GM21619 (cell line): ENCODE results near the gene RHOC.

ENCODE experiments used
- ATAC-seq: cut with Tn5 transposase; IDR thresholded peaks from one replicate; pipeline ENCODE4 v1.9.1; 2021; ENCODE audit not compliant: unreplicated experiment

RHOC gene

DNA sequence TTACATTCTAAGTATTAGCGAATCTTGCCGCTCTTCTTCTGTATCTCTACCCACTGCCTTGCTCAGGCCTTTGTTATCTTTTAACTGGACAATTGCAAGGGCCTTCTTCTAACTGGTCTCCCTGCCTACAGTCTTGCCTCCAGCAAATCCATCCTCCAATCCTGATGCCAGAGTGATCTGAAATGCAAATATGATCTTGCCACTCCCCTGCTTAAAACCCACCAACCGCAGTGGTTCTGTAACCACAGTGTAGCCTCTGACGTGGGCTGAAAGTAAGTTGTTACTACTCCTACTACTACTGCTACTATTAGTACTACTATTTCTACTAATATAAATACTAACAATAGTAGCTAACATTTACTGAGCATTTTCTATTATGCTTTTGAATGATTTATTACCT is 20.1 kb downstream of the RHOC start:
- no peak for ATAC-seq

DNA sequence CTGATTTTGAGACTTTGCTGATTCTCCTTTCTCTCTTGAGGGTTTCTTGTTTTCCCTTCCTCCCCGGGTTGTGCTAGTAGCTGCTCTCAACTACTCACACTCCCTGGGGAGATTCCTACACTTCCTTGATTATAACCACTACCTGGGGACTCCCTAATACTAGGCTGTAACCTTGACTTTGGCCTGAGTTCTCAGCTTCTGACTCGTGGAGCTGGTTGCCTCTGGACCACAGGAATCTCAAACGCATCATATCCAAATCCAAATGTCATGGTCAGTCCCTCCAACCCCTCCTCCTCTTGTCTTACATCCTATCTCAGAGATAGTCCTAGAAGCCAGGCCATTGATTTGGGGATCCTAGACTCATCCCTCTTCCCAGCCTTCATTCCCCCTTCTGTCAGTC is 20.5 kb downstream of the RHOC start:
- no peak for ATAC-seq

DNA sequence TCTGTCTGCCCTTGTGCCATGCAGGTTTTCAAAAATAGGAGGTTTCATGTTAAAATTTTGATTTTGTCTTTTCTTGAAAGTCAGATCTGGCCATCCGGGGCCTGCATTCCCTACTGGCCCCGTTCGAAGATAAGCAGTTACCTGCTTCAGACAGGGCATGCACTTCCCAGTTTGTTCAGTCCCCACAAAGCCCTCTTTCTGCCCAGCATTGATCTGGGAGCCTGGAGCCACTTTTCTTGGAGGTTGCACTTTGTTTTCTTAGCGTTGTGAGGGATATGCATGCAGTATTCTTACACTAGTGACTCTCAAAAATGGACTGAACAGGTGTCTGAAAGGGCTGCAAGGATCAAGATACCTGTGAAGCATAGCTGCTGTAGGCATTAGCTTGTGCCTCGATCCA is 21.0 kb downstream of the RHOC start:
- no peak for ATAC-seq

DNA sequence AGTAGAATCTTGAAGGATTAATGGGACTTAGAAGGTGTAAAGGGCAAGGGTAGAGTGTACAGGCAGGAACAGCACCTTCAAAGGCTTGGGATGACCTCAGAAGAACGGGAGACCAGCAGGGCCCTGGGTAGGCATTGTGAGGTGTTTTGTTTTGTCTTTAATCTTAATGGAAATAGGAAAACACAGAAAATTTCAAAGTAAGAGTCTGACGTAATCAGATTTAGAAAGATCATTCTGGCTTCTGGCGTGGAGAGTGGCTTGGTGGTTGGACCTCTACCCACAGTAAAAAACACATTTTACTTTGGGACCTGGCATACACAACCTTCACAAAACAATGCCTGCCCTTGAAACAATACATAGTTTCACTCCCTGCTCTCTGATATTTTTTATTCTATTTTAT is 28.3 kb downstream of the RHOC start:
- no peak for ATAC-seq

DNA sequence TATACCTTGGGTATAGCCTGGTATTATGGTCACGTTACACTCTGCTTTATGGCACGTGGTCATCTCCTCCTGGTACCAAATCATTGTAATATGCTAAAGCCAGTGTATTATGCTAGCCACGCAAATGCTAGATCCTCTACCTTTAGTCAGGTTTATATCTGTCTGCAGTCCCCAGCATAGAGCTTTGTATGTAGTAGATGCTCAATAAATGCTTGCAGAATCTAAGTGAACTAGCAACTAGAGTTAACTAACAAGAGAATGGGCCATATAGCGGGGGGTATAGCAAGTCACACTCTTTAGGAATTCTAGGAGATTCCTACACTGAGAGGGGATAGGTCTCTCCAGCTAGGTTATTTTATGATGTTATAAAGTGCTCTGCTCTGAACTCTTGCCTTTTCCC is 29.4 kb downstream of the RHOC start:
- ATAC-seq, result no peak

DNA sequence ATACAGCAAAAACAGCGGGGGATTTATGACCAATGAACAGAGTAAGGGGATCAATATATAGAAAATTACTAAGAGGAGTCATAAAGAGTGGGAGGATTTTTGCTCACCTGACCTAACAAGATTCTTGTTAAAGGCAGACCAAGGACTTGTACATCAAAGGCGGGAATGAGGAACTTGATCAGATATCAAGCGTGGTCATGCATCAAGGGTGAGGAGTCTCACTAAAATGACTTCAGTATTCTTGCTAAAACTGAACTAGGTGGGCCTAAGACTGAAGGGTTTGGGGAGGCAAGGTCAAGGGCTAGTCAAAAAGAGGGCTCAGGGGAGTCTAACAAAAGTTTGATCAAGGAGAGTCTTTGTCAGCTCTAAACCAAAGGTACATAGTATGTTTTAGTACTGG is 30.4 kb downstream of the RHOC start:
- ATAC-seq, result no peak

DNA sequence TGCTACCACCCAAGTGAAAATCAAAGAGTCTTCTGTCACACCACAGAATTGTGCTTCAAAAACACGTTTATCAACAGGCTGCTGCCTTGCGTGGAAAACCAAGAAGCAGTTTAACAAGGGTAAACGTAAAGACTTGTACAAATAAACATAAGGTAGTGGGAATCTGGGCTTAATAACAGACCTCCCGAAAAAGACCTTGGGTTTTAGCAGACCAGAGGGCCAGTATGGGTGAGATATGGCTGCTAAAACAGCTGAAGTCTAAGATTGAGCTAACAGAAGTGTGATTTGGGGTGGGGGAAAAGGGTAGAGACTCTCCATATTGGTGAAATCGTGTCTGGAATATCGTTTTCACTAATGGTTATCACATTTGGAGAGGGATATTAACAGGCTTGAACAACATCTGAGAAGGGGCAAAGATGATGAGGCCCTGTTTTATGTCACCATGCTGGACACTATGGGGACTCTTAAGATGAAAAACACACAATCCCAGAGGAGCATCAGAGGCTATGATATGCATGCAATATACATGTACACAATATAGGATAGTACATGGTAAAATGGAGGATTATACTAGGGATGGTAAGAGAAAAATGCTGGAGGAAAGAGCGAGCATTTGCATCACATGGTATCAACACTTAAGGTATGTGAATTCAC is 31.1 kb downstream of the RHOC start:
- no peak for ATAC-seq

DNA sequence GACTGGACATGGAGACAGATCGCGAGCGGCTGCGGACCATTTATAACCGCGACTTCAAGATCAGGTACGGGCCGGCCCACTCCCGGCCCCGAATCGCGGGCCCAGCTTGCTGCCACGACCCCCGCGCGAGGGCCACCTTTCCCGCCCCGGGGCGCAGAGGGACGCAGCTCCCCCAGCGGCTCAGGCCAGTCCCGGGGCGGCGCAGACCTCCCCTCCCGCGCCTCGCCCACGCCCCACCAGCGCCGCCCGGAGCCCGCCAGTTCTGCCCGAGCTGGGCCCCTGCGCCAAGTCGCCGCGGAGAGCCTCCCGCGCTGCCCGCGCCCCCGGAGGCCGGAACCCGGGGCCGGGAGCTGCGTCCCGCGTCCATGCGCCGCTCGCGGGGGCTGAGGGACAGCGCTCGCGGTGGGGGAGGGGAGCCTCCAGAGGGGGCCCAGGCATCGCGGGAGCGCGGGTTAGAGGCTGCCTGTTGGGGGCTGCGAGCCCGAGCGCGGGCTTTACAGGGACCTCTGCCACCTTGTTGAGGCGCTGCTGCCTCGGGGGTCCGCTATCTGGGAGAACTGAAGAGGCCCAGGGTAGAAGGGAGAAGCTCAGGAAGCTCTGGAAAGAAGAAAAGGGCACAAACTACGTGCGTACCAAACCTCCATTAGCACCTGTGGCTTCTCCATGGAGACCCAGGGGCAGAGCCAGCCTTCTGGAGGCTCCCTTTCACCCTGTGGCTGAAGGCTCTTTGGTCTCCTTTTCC is 31.8 kb downstream of the RHOC start:
- ATAC-seq, result peak; percentile 41

DNA sequence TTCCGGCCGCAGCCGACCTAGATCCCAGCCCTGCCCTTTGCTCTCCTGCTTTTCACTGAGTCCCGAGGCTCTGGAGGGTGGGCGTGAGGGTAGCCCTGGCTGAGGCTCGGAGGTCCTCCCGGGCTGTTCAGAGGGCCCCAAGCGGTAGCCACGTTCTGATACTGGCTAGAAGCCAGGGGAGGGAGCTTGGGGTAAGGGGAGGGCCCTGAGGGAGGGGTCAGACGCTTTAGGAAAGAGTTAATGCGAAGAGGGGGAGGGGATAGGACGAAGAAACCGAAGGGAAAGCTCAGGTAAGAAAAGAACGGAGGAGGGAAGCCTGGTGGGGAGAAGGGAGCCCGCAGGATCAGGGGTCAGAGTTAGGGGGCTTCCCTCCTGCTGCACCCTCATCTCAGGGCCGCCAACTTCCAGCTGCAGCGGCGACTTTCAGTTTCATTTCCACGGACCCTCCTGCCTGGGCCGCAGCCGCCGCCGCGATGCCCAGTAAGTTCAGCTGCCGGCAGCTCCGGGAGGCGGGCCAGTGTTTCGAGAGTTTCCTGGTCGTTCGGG is 32.4 kb downstream of the RHOC start, which contains the start of gene MOV10:
MOV10 (plus strand) TSS at position 220 of the 546 bp plus-strand sequence; CDS start at position 474, 254 bp downstream.
- ATAC-seq, result peak; percentile 59

DNA sequence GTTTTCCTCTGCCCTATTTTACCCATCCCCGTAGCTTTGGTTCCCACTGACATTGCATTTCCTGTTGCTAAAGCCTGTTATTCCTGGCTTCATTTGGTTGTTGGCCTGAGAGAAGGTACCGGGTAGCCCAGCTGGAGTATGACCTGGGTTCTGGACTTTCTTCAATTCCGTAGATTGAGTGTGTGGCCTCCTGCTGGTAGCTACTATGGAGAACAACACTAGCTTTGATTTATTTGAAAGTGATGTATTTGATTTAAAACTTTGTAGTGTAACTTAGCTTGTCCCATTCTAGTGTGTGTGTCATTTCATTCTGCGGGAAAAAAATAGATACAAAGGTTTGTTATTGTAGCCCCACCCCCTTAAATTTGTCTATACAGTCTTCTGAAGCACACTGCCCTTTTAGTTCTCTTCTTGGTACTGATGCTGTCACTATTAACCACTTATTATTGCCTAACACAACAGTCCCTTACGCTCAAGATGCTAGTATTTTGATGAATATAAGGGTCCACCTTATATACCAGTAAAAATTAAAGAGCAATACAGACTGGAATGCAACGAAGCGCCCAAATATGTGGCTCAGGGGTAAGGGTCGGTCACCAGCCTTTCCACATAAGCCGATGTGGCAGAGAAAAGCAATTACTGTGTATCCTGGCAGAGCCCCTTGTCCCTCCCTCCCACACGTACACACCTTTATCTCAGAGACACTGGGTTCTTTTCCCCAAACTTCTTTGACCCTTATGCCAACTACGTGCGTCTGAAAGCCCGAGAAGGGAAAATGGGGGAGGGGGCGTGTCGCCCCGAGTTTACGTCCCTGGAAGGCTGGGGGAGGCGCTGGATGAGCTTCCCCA is 33.1 kb downstream of the RHOC start:
- no peak for ATAC-seq

DNA sequence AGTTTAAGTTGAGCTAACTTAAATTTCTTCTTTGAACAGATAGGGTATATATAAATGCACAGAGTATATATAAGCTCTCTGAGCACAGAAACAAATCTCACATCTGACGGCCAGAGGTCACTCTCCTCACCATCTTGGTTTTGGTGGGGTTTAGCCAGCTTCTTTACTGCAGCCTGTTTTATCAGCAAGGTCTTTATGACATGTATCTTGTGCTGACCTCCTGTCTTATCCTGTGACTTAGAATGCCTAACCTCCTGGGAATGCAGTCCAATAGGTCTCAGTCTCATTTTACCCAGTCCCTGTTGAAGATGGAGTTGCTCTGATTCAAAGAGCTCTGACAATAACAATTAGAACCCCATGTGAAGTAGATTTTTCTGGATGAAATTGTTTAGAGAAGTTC is 34.1 kb downstream of the RHOC start:
- no peak for ATAC-seq

DNA sequence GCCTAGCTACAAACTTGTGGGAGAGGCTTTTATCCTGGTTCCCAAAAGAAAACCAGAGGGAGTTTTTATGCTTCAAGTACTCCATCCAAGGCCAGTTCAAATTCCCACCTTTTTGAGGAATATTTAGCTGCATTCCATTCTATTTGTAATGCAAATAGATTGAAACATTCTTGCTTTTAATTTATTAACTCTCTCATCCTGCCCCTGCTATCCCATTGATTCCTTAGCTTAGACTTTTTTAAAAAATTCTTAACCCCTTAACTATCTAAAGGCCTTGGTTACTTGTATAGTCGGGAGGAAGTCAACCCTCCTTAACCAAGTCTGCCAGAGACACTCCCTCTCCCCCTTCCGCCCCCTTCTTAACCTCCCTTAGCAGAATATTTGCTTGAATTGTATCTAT is 34.9 kb downstream of the RHOC start:
- ATAC-seq, result no peak

DNA sequence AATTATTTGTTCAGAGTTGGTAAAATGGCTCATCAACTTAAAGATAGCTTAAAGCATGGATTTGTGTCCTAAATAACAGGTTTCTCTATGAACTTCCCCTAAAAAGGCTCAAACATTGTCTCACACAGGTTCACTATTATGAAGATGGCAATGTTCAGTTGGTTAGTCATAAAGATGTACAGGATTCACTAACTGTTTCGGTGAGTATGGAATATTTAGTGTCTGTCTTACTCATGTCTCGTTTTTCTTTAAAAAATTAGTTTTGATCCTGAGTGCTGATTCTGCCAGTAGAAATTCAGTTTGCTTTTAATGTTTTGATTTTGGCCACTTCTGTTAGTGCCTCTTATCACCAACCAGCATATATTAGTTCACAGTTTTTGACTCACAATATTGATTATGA is 40.0 kb downstream of the RHOC start:
- no peak for ATAC-seq

DNA sequence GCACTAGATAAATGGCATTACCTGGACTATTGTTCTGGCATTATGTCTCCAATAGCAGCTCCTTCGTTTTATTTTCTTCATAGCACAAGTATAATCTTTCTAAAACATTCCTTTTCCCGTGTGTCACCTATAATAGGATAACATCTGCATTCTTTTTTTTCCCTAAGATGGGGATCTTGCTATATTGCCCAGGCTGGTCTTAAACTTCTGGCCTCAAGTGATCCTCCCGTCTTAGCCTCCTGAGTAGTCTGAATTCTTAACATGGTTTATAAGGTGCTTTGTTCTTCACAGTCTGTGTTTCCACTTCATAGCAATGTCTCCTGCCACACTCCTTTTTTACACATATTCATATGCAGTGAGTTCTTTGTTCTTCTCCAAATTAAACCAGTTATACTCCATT is 41.1 kb downstream of the RHOC start:
- ATAC-seq, result no peak

DNA sequence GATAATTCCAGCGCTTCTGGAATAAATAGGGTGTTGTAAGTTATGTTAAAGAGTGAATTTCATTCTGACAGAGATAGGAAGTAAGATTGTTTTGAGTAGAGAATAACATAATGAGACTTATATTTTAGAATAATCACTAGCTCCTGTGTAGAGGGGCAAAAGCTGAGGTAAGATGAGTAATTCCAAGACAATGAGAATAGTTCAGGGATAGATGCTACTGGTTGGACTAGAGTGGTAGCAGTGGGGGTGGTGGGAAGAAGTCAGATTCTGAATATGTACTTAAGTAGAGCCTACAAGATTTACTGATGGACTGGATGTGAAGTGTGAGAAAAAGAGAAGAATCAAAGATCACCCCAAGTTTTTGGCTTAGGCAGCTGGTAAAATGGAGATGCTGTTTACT is 55.7 kb downstream of the RHOC start:
- no peak for ATAC-seq
